ENCODE results near the gene HAPSTR1.

DNA sequence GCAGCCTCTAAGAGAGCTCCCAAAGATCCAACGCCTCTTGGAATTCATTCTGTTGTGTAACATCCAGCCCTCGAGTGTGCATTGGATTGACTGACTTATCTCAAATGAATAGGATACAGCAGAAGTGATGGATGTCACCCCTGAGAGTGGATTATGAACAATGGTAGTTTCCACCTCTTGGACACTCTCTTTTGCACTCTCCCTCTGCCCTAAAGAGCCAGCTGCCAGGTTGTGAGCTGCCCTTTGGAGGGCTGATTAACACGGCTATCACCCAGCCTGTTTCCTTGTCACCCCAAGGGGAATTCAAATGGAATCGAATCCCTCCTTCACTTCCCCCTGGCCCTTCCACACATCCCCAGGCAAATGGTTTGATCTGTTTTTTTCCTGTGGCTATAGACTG, 21.2 kb upstream of the HAPSTR1 start:
- TF ChIP-seq GABPA (IDR thresholded peaks at IDR 0.05; ENCODE audit: low read depth) (no peak), POLR2AphosphoS5 (IDR thresholded peaks at IDR 0.05; ENCODE audit: low read depth) (no peak)
- TF ChIP-seq, protein P1, sequence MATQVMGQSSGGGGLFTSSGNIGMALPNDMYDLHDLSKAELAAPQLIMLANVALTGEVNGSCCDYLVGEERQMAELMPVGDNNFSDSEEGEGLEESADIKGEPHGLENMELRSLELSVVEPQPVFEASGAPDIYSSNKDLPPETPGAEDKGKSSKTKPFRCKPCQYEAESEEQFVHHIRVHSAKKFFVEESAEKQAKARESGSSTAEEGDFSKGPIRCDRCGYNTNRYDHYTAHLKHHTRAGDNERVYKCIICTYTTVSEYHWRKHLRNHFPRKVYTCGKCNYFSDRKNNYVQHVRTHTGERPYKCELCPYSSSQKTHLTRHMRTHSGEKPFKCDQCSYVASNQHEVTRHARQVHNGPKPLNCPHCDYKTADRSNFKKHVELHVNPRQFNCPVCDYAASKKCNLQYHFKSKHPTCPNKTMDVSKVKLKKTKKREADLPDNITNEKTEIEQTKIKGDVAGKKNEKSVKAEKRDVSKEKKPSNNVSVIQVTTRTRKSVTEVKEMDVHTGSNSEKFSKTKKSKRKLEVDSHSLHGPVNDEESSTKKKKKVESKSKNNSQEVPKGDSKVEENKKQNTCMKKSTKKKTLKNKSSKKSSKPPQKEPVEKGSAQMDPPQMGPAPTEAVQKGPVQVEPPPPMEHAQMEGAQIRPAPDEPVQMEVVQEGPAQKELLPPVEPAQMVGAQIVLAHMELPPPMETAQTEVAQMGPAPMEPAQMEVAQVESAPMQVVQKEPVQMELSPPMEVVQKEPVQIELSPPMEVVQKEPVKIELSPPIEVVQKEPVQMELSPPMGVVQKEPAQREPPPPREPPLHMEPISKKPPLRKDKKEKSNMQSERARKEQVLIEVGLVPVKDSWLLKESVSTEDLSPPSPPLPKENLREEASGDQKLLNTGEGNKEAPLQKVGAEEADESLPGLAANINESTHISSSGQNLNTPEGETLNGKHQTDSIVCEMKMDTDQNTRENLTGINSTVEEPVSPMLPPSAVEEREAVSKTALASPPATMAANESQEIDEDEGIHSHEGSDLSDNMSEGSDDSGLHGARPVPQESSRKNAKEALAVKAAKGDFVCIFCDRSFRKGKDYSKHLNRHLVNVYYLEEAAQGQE (IDR thresholded peaks at IDR 0.05; ENCODE audit: insufficient replicate concordance, low read depth) = no peak

Data from HL-60 (cell line).